H1 (cell line): ENCODE data around the gene MX1. TPM values are rescaled to one million over a fixed set of nuclear protein-coding genes. Genes with fewer than 3 reads are reported as not detected.

Experiments
- CTCF ChIA-PET: fragments of 300-600 bp; sonication (Branson Sonifier 250); formaldehyde crosslinking; loops from one replicate; lab custom pipeline; 2021; ENCODE audit not compliant: partially characterized antibody; lab: Charles Lee
- POLR2A ChIA-PET: fragments of 300-600 bp; sonication (Branson Sonifier 250); formaldehyde crosslinking; loops from one replicate; lab custom pipeline; 2021; ENCODE audit warnings: inconsistent platforms; ENCODE audit not compliant: partially characterized antibody; lab: Charles Lee
- DNase-seq, 2 experiments: peaks; one replicate each; pipeline versions ENCODE4 v3.0.0 to v3.0.0-alpha.2; 2010 to 2022; ENCODE audit warnings: low spot score in 2 of 2, low read depth in 1 of 2, mixed read lengths in 1 of 2
- FAIRE-seq: peaks from 2 replicates; lab custom pipeline; 2011; peaks lifted over from hg19 to GRCh38; lab: Jason Lieb, UNC
- H2AFZ ChIP-seq: 2 replicates; pipeline ENCODE4 v1.8.1; 2012; ENCODE audit warnings: low read length, inconsistent platforms
- H2AK5ac ChIP-seq: 2 replicates; pipeline ENCODE4 v1.6.1; 2013; ENCODE audit warnings: low read depth, low read length
- H2BK120ac ChIP-seq: replicated peaks from 2 replicates; pipeline ENCODE3; 2013; ENCODE audit warnings: low read depth, low read length, inconsistent platforms
- H2BK12ac ChIP-seq: 2 replicates; pipeline ENCODE4 v1.6.1; 2013; ENCODE audit warnings: low read depth, low read length
- H2BK15ac ChIP-seq: 2 replicates; pipeline ENCODE4 v1.6.1; 2013; ENCODE audit warnings: low read length
- H2BK20ac ChIP-seq: 2 replicates; pipeline ENCODE4 v1.6.1; 2013; ENCODE audit warnings: low read length
- H2BK5ac ChIP-seq: 2 replicates; pipeline ENCODE4 v1.6.1; 2013; ENCODE audit warnings: low read depth, low read length
- H3K14ac ChIP-seq: 2 replicates; pipeline ENCODE4 v1.6.1; 2013; ENCODE audit warnings: inconsistent platforms; ENCODE audit not compliant: insufficient read length
- H3K18ac ChIP-seq: 2 replicates; pipeline ENCODE4 v1.6.1; 2013; ENCODE audit warnings: low read length; ENCODE audit errors: extremely low read depth
- H3K23ac ChIP-seq: 2 replicates; pipeline ENCODE4 v1.6.1; 2013; ENCODE audit warnings: inconsistent platforms; ENCODE audit not compliant: insufficient read length
- H3K23me2 ChIP-seq: 2 replicates; pipeline ENCODE4 v1.6.1; 2013; ENCODE audit warnings: low read depth, low read length
- H3K27ac ChIP-seq: 2 replicates; pipeline ENCODE4 v1.6.1; 2011; ENCODE audit warnings: low read depth, low read length, inconsistent platforms
- H3K27me3 ChIP-seq, 4 experiments: replicated peaks in 1 of 4; 1 replicate in 1 of 4; 2 replicates in 3 of 4; pipeline versions ENCODE4 v1.6.1 to v1.8.1; 2011 to 2013; ENCODE audit warnings: low read length in 3 of 4, mild to moderate bottlenecking in 3 of 4, inconsistent platforms in 2 of 4, mixed read lengths in 2 of 4, moderate library complexity in 1 of 4; ENCODE audit not compliant: control insufficient read depth in 3 of 4, insufficient read depth in 3 of 4; ENCODE audit errors: extremely low read depth in 1 of 4
- H3K36me3 ChIP-seq, 4 experiments: 2 replicates each; pipeline versions ENCODE4 v1.6.1 to v1.8.1; 2011 to 2013; ENCODE audit warnings: mild to moderate bottlenecking in 4 of 4, low read length in 3 of 4, moderate library complexity in 2 of 4, control low read depth in 1 of 4, inconsistent platforms in 1 of 4; ENCODE audit not compliant: insufficient read depth in 4 of 4, control insufficient read depth in 2 of 4
- H3K4ac ChIP-seq: replicated peaks from 2 replicates; pipeline ENCODE3; 2013; ENCODE audit warnings: low read length, low read depth, mixed read lengths, inconsistent platforms; ENCODE audit not compliant: insufficient read length
- H3K4me1 ChIP-seq, 4 experiments: replicated peaks in 1 of 4; 1 replicate in 1 of 4; 2 replicates in 3 of 4; pipeline versions ENCODE4 v1.6.1 to v1.8.1; 2011 to 2013; ENCODE audit warnings: low read length in 3 of 4, inconsistent platforms in 2 of 4, mixed read lengths in 1 of 4; ENCODE audit not compliant: insufficient read depth in 4 of 4, control insufficient read depth in 3 of 4
- H3K4me2 ChIP-seq, 2 experiments: 2 replicates each; pipeline versions ENCODE4 v1.6.1 to v1.8.1; 2011 to 2013; ENCODE audit warnings: low read depth in 2 of 2, low read length in 2 of 2, control low read depth in 1 of 2, inconsistent platforms in 1 of 2, mild to moderate bottlenecking in 1 of 2; ENCODE audit not compliant: insufficient read depth in 1 of 2
- H3K4me3 ChIP-seq, 4 experiments: fragments of 200-600, 300-600 bp in 1 of 4; sonication (generic), shearing (Covaris generic), sonication (Bioruptor Twin) in 1 of 4; 2 replicates each; pipeline versions ENCODE4 v1.5.1 to v1.8.1; 2011 to 2016; ENCODE audit warnings: low read length in 4 of 4, low read depth in 3 of 4, control low read depth in 2 of 4, inconsistent platforms in 2 of 4, mild to moderate bottlenecking in 2 of 4, mixed read lengths in 1 of 4, moderate library complexity in 1 of 4; ENCODE audit not compliant: insufficient read depth in 2 of 4; ENCODE audit errors: extremely low read depth in 1 of 4
- H3K56ac ChIP-seq: replicated peaks from 2 replicates; pipeline ENCODE3; 2013; ENCODE audit warnings: low read depth, mild to moderate bottlenecking, mixed read lengths, low read length, inconsistent platforms; ENCODE audit not compliant: insufficient read length
- H3K79me1 ChIP-seq: 2 replicates; pipeline ENCODE4 v1.6.1; 2013; ENCODE audit warnings: low read depth, low read length, control low read depth
- H3K79me2 ChIP-seq, 2 experiments: 2 replicates each; pipeline versions ENCODE4 v1.6.1 to v1.8.1; 2012 to 2013; ENCODE audit warnings: low read length in 2 of 2, mild to moderate bottlenecking in 2 of 2, inconsistent platforms in 1 of 2; ENCODE audit not compliant: insufficient read depth in 2 of 2, control insufficient read depth in 1 of 2
- H3K9ac ChIP-seq, 4 experiments: replicated peaks in 1 of 4; 1 replicate in 1 of 4; 2 replicates in 3 of 4; pipeline versions ENCODE4 v1.6.1 to v1.8.1; 2011 to 2013; ENCODE audit warnings: low read depth in 3 of 4, low read length in 3 of 4, control low read depth in 2 of 4, mild to moderate bottlenecking in 2 of 4, moderate library complexity in 2 of 4, inconsistent platforms in 1 of 4; ENCODE audit errors: extremely low read depth in 1 of 4
- H3K9me3 ChIP-seq, 2 experiments: 2 replicates each; pipeline versions ENCODE4 v1.6.1 to v1.8.1; 2012 to 2013; ENCODE audit warnings: mild to moderate bottlenecking in 2 of 2, moderate library complexity in 2 of 2, control low read depth in 1 of 2, inconsistent platforms in 1 of 2, low read depth in 1 of 2, low read length in 1 of 2, mixed read lengths in 1 of 2; ENCODE audit not compliant: insufficient read depth in 2 of 2
- H4K20me1 ChIP-seq, 2 experiments: replicated peaks in 1 of 2; 2 replicates each; pipeline versions ENCODE3 to v1.8.1; 2011 to 2013; ENCODE audit warnings: inconsistent platforms in 2 of 2, low read length in 2 of 2, mild to moderate bottlenecking in 1 of 2; ENCODE audit not compliant: insufficient read depth in 2 of 2, control insufficient read depth in 1 of 2
- H4K5ac ChIP-seq: 2 replicates; pipeline ENCODE4 v1.6.1; 2013; ENCODE audit warnings: low read length, low read depth, mixed read lengths, inconsistent platforms; ENCODE audit not compliant: insufficient read length
- H4K8ac ChIP-seq: 2 replicates; pipeline ENCODE4 v1.8.0; 2013; ENCODE audit warnings: mild to moderate bottlenecking, moderate library complexity, low read length, inconsistent platforms; ENCODE audit not compliant: insufficient read depth; ENCODE audit errors: extremely low read depth
- H4K91ac ChIP-seq: replicated peaks from 2 replicates; pipeline ENCODE3; 2013; ENCODE audit warnings: low read length, mixed read lengths, inconsistent platforms; ENCODE audit not compliant: insufficient read length
- ATF2 ChIP-seq: IDR thresholded peaks from 2 replicates; pipeline ENCODE4 v1.6.1; 2012; ENCODE audit warnings: low read length, inconsistent platforms
- EZH2 ChIP-seq: fragments of 200-600 bp; sonication (generic); IDR thresholded peaks from 2 replicates; pipeline ENCODE4 v1.7.1; 2012; ENCODE audit warnings: low read depth, mild to moderate bottlenecking, moderate library complexity, low read length, inconsistent platforms; ENCODE audit not compliant: severe bottlenecking
- HDAC2 ChIP-seq, 2 experiments: fragments of 300-600 bp in 1 of 2; sonication (generic) in 1 of 2; IDR thresholded peaks; 2 replicates each; pipeline ENCODE4 v1.6.1; 2011 to 2012; ENCODE audit warnings: low read depth in 2 of 2, low read length in 2 of 2, mild to moderate bottlenecking in 2 of 2, moderate library complexity in 2 of 2, borderline replicate concordance in 1 of 2, inconsistent platforms in 1 of 2
- JUN ChIP-seq: IDR thresholded peaks from 2 replicates; pipeline ENCODE4 v1.6.1; 2011; ENCODE audit warnings: low read depth, mild to moderate bottlenecking, improper control_type of control experiment, low read length
- NANOG ChIP-seq: IDR thresholded peaks from 2 replicates; pipeline ENCODE4 v1.6.1; 2011; ENCODE audit warnings: low read length, low read depth, mild to moderate bottlenecking, inconsistent platforms; ENCODE audit not compliant: insufficient read depth, poor library complexity, severe bottlenecking
- ZNF274 ChIP-seq: IDR thresholded peaks from 2 replicates; pipeline ENCODE4 v1.7.0; 2012; ENCODE audit warnings: low read length, borderline replicate concordance; ENCODE audit errors: extremely low read depth
- WGBS, 2 experiments: shearing (Covaris generic) in 1 of 2; methylation state at CpG; one replicate each; pipeline versions ENCODE4 v1.1.6 to v1.1.7; 2013 to 2015; ENCODE audit warnings: low lambda C conversion rate in 2 of 2, mixed read lengths in 2 of 2, inconsistent platforms in 1 of 2, low coverage in 1 of 2, missing lambda C conversion rate in 1 of 2; ENCODE audit not compliant: insufficient replicate concordance in 2 of 2, insufficient coverage in 1 of 2, insufficient read length in 1 of 2; ENCODE audit errors: extremely low coverage in 1 of 2, missing lambda C conversion rate in 1 of 2; 5-methylcytosine and 5-hydroxymethylcytosine counted together
- polyA plus RNA-seq, 7 experiments: library from polyadenylated mRNA; depleted of rRNA in 3 of 7; stranded (reverse) in 5 of 7; unstranded in 2 of 7; fragments of >200 nt in 5 of 7; fragments of 200-250 nt in 2 of 7; gene quantifications; 1 replicate in 5 of 7; 2 replicates in 1 of 7; 4 replicates in 1 of 7; pipeline versions ENCODE4 v1.2.1 to v1.2.3, GENCODE V29; 2011 to 2013; ENCODE audit warnings: missing spikeins in 2 of 7, mixed read lengths in 2 of 7
- total RNA-seq: library from RNA; stranded (reverse); fragmentation: NEBNext Ultra II Directional; extraction: Animal tissue kit (Norgen Biotek cat#: 25700); gene quantifications from 2 replicates; pipeline ENCODE4 v1.2.1, GENCODE V29; 2021

Gene MX1
- total and polyA plus RNA-seq, 2 of the 8 experiments (the other 6 are each of a cell fraction or from before 2014, with no cell fraction given), result 3.8 to 5.7 TPM

GRCh38 chr21:41397471-41397891 is 28.6 kb upstream of the MX1 start:
- no peak overlapping the region for H3K4me2 ChIP-seq
- CTCF ChIA-PET, result interaction anchor here (1.0 to 1.2 kb wide), 2 partner anchors 29 to 61 kb away, joined by 4 read pairs; no protein-coding TSS in a partner anchor
- no peak for FAIRE-seq

More at GRCh38 chr21:41397471-41397891, 28.6 kb upstream of the MX1 start:
- H3K27ac ChIP-seq, result no peak overlapping the region
- POLR2A ChIA-PET, result no interaction called here
- H3K36me3 ChIP-seq, result no peaks in the 10 kb centered on the region
- no peak overlapping the region for H4K5ac ChIP-seq
- no peak overlapping the region for H4K8ac ChIP-seq
- H2BK5ac ChIP-seq, result no peak overlapping the region
- no peak overlapping the region for H3K23ac ChIP-seq
- no peak overlapping the region for H3K9ac ChIP-seq
- no peak overlapping the region; the same call in 1 of the 2 replicates for H3K18ac ChIP-seq
- H3K14ac ChIP-seq, result no peak overlapping the region
- H2BK15ac ChIP-seq, result no peak overlapping the region
- no peaks in the 10 kb centered on the region for H3K27me3 ChIP-seq
- H3K4me3 ChIP-seq, result no peak overlapping the region
- no peak overlapping the region for H3K56ac ChIP-seq
- H2BK20ac ChIP-seq, result no peak overlapping the region
- H3K79me2 ChIP-seq, result no peaks in the 10 kb centered on the region
- no peaks in the 10 kb centered on the region for H4K20me1 ChIP-seq
- no peak overlapping the region for H2BK120ac ChIP-seq
- H2AFZ ChIP-seq, result no peak overlapping the region
- H3K79me1 ChIP-seq, result no peaks in the 10 kb centered on the region
- no peak overlapping the region for H2AK5ac ChIP-seq
- DNase-seq, result no peak
- TF ChIP-seq NANOG (no peak), EZH2 (no peak), ZNF274 (no peak), ATF2 (no peak), HDAC2 (IDR thresholded peaks at IDR 0.05; ENCODE audit: borderline replicate concordance in 1 of 2, low read depth in 2 of 2, low read length in 2 of 2) (no peak), JUN (no peak)
- no peaks in the 10 kb centered on the region for H3K9me3 ChIP-seq
- no peak overlapping the region for H3K4ac ChIP-seq
- peak overlapping the region; percentile 43; the same call in 1 of the 2 replicates for H2BK12ac ChIP-seq
- no peaks in the 10 kb centered on the region for H3K4me1 ChIP-seq
- no peak overlapping the region for H4K91ac ChIP-seq
- WGBS, 2 experiments, result 89% methylated on average over 7 of the region's 7 CpGs; no CpG with 5 or more reads in 1 of the 2 experiments
- H3K23me2 ChIP-seq, result no peaks in the 10 kb centered on the region
